Activated T-helper 1 cell treated with anti-CD3 and anti-CD28 coated beads, Interleukin-2, amount 50 U/mL, for 16 hours (primary cell): Measurements from ENCODE around the gene DOCK3.
"Not testable (repeated sequence)": the region's sequence is repeated elsewhere in the genome, so short reads cannot be mapped to it uniquely, and the experiment has no call there.

Source experiments
- DNase-seq, 2 donors: peaks; one replicate each; pipeline ENCODE4 v3.0.0-alpha.2; 2020; ENCODE audit warnings: low read depth in 1 of 2, low spot score in 1 of 2

DOCK3 gene

GRCh38 chr3:51190199-51190598 lies 515.5 kb downstream of the DOCK3 start:
- no peak for DNase-seq

- DNase-seq: no peak
Observed at GRCh38 chr3:51190827-51191226, 516.1 kb downstream of the DOCK3 start.

DNA sequence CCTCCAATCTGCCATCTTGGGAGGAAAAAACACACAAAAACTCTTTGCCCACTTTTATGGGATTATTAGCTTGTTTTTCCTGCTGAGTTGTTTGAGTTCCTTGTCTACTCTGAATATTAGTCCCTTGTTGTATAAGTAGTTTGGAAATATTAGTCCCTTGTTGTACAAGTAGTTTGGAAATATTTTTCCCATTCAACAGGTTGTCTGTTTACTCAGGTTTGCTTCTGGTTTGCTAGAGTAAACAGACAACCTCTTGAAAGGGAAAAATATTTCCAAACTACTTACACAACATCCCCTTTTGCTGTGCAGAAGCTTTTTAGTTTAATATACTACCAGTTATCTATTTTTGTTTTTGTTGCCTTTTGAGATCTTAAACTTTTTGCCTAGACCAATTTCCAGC lies 517.0 kb downstream of the DOCK3 start:
- DNase-seq: no peak

- DNase-seq: no peak
Observed at GRCh38 chr3:51198477-51198876, 523.8 kb downstream of the DOCK3 start.

DNA sequence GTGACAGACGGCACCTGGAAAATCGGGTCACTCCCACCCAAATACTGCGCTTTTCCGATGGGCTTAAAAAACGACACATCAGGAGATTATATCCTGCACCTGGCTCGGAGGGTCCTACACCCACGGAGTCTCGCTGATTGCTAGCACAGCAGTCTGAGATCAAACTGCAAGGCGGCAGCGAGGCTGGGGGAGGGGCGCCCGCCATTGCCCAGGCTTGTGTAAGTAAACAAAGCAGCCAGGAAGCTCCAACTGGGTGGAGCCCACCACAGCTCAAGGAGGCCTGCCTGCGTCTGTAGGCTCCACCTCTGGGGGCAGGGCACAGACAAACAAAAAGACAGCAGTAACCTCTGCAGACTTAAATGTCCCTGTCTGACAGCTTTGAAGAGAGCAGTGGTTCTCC lies 524.6 kb downstream of the DOCK3 start:
- not testable (repeated sequence) for DNase-seq

DNA sequence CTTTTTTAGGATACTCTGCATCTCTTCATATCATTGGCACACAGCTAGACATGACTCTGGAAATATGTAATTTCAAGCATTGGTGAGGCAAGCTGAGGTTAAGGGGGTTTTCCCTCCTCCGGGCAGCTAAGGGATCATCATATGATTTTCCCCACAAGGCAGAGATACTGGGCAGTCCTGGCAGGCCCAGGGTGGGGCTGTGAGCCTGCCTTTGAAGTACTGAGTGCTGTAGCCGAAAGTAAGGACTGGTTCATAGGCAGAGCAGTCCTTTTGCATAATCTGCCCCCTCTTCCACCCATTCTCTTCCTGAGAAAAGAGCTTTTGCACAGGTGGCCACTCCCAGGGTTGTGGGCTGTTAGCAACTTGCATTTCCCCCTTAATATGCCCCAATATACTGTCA lies 541.6 kb downstream of the DOCK3 start:
- DNase-seq: no peak

GRCh38 chr3:51221959-51222358 lies 547.2 kb downstream of the DOCK3 start:
- no peak for DNase-seq

- no peak for DNase-seq
Observed at GRCh38 chr3:51224283-51224682, 549.6 kb downstream of the DOCK3 start.

GRCh38 chr3:51224843-51225242 lies 550.1 kb downstream of the DOCK3 start:
- no peak for DNase-seq

DNA sequence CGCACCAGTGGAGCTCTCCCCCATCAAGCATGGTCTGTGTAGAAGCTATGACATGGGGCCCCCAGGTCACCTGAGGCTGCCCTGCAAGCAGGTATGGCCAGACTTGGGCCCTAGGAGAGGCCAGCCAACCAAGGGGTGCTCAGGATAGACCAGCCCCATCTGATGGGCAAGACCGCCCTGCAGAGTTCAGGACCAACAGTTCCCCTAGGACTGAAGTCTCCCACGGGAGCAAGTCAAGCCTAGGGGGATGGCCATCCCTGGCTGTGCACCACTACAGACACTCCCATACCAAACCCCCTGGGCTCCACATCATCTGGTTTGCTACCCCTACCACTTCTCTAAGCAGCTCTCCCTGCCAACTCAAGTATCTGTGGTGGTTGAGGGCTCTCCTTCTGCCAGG lies 568.2 kb downstream of the DOCK3 start:
- DNase-seq: no peak

DNA sequence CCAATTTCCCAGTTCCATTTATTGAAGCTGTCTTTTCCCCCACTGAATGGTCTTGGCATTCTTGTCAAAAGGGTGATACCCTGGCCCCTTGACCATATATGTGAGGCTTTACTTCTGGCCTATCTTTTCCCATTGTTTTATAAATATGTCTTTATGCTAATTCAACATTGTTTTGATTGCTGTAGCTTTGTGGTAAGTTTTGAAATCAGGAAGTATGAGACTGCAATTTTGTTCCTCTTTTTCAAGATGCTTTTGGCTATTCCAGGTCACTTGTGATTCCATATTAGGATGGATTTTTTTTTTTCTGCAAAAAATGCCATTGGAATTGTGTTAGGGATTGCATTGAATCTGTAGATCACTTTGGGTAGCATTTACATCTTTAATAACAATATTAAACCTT lies 569.2 kb downstream of the DOCK3 start:
- DNase-seq: no peak

DNA sequence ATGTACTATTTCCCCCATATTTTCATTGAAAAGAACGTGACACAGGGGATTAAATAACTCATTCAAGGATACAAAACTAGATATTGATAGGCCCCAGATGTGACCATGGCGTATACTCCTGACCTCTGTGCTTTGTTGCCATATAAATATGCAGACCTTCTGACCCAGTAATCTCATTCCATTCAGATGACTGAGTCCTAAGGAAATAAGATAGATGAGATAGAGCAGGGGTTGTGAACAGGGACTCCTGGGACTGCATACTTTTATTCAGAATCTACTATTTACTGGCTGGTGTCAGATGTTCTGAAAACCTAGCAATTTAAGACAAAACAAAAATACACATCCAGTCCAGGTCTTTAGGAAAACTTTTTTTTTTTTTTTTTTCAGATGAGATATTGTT lies 571.1 kb downstream of the DOCK3 start:
- DNase-seq: no peak

GRCh38 chr3:51257870-51258269 lies 583.1 kb downstream of the DOCK3 start:
- DNase-seq: no peak

DNA sequence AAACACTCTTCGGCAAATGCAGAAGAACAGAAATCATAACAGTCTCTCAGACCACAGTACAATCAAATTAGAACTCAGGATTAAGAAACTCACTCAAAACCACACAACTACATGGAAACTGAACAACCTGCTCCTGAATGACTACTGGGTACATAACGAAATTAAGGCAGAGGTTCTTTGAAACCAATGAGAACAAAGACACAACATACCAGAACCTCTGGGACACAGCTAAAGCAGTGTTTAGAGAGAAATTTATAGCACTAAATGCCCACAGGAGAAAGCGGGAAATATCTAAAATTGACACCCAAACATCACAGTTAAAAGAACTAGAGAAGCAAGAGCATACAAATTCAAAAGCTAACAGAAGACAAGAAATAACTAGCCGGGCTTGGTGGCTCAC lies 589.4 kb downstream of the DOCK3 start:
- not testable (repeated sequence) for DNase-seq

- no peak for DNase-seq
Observed at GRCh38 chr3:51268132-51268531, 593.4 kb downstream of the DOCK3 start.

- DNase-seq: no peak
Observed at GRCh38 chr3:51269466-51269865, 594.7 kb downstream of the DOCK3 start.

- no peak for DNase-seq
Observed at GRCh38 chr3:51270559-51270958, 595.8 kb downstream of the DOCK3 start.

DNA sequence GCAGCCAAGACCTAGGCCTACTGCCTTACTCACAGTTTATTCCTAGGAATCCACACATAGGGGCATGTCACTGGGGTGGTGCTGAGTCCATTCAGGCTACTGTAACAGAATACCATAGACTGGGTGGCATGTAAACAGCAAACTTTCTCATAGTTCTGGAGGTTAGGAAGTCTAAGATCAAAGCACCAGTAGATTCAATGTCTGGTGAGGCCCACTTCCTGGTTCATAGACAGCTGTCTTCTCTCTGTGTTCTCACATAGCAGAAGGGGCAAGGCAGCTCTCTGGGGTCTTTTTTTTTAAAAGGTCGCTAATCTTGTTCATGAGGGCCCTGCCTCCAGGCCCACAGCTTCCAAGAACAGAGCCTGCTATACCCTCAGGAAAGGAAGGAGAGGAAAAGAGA lies 596.4 kb downstream of the DOCK3 start:
- DNase-seq: no peak

DNA sequence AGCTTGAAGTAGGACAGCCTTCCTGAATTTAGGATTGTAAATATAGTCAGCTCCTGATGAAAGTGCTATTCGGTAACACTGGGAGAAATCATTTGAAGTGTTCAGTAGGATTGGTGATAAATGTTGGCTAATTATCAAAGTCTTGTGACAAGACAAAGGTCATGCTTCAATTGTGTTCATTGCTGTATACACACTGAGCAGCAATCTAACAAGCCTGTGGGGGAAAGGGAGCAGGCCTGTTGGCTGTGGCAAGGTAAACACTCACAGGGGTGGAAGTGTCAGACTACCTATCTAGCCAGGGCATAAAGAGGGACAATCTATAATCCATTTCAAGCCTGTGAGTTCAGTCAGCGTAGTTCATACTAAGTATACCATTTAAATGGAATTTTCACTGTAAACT lies 599.3 kb downstream of the DOCK3 start:
- DNase-seq: no peak

DNA sequence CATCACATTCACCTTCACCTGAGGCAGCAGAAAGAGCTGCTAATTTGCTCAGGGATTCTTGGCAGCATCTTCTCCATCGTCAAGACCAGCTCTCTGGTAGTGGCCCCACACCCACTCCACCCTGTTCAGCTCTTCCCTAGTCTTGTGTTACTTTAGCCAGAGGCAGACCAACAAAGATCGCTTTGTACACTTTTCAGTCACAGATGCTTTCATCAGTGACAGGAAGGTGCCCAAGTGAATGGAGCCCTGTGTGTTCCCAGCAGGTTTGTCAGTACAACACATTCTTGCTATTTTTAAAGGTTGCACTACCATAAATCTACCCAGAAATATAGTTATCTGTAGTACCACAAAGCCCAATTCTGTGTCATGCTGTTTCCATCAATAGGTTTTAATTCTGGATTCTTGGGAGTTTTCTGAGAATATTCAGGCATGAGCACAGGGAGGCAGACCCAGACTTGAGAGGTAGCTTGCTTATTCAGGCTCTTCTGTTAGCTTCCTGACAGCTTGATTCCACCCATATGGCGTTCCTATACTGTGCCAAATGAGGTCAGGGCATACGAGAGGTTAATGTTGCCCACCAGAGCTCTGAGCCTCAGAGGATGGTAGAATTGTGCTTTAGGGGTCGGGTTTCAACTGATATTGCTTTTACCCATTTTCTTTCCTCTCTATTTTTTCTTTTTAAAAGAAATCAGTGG lies 600.5 kb downstream of the DOCK3 start:
- DNase-seq: no peak

GRCh38 chr3:51276046-51276445 lies 601.3 kb downstream of the DOCK3 start:
- DNase-seq: no peak

- DNase-seq: no peak
Observed at GRCh38 chr3:51279448-51279847, 604.7 kb downstream of the DOCK3 start.

DNA sequence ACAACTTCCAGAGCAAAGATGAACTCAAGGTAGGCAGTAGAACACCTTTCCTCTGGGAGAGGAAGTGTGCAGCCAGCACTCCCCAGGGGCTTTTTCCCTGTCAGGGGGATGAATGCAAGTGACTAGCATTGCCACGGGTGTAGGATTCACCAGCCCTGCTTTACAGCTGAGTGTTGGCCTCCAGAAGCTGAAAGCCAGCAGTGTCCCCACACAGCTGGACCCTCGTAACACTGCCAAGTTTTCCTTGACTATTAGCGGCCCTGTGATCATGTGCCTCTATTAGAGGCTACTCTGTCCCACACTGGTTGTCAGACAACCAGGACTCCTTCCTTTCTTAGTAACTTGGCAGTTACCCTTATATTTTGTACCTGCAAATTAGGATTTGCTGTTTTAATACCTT lies 605.4 kb downstream of the DOCK3 start:
- DNase-seq: no peak

DNA sequence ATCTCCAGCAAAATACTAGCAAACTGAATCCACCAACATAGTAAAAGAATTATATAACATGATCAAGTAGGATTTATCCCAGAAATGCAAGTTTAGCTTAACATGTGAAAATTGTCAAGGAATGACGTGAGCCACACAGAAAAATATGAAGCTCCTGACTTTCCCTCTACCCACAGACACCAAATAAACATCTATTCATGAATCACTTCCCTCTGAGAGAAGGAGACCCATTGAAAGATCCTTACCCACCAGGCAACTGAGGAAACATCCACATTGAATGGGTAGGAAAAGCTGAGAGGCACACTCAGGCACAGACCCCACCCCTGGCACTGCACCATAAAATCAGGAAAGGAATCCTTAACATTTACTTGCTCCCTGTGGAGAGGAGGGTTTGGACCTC lies 608.2 kb downstream of the DOCK3 start:
- DNase-seq: no peak
